Suprapubic skin (tissue), 4 donors: ENCODE measurements around the gene RIIAD1. TPM values are rescaled to one million over a fixed set of nuclear protein-coding genes. Genes with fewer than 3 reads are reported as not detected.

Source experiments
- DNase-seq, 2 donors: peaks; one replicate each; pipeline ENCODE4 v3.0.0-alpha.2; 2019; ENCODE audit warnings: low spot score in 2 of 2
- H3K27ac ChIP-seq: fragments of 200-600 bp; sonication (generic); one replicate; pipeline ENCODE4 v1.5.1; 2019
- H3K27me3 ChIP-seq: fragments of 200-600 bp; sonication (generic); one replicate; pipeline ENCODE4 v1.5.1; 2019
- H3K36me3 ChIP-seq: fragments of 200-600 bp; sonication (generic); one replicate; pipeline ENCODE4 v1.5.1; 2019
- H3K4me1 ChIP-seq: fragments of 200-600 bp; sonication (generic); one replicate; pipeline ENCODE4 v1.5.1; 2019
- H3K4me3 ChIP-seq: fragments of 200-600 bp; sonication (generic); one replicate; pipeline ENCODE4 v1.5.1; 2019; ENCODE audit warnings: mild to moderate bottlenecking
- H3K9me3 ChIP-seq: fragments of 200-600 bp; sonication (generic); one replicate; pipeline ENCODE4 v1.5.1; 2019
- EP300 ChIP-seq: sonication (generic); formaldehyde crosslinking; IDR thresholded peaks from one replicate; pipeline ENCODE4 v1.6.1; 2017; ENCODE audit warnings: antibody characterized with exemption
- POLR2A ChIP-seq, 2 donors: fragments of 450-650 bp; IDR thresholded peaks; one replicate each; pipeline ENCODE4 v1.6.1; 2017; ENCODE audit warnings: antibody characterized with exemption in 2 of 2, mild to moderate bottlenecking in 2 of 2, moderate library complexity in 2 of 2
- POLR2AphosphoS5 ChIP-seq, 3 donors: sonication (generic); formaldehyde crosslinking; IDR thresholded peaks; one replicate each; pipeline ENCODE4 v1.6.1; 2017; ENCODE audit warnings: antibody characterized with exemption in 3 of 3
- WGBS: methylation state at CpG from one replicate; pipeline ENCODE4 v1.1.5; 2018; 5-methylcytosine and 5-hydroxymethylcytosine counted together
- total RNA-seq, 4 donors: library from RNA; depleted of rRNA; stranded (reverse); fragments of >200 nt; gene quantifications; one replicate each; pipeline ENCODE4 v1.1.0, GENCODE V29; 2016
- TF ChIP-seq, protein P1 (sequence below), 2 donors: fragments of 200-600 bp in 1 of 2; fragments of 450-650 bp in 1 of 2; sonication (generic) in 1 of 2; IDR thresholded peaks; one replicate each; pipeline ENCODE4 v1.5.1; 2016 to 2019; ENCODE audit warnings: antibody characterized with exemption in 2 of 2, mild to moderate bottlenecking in 1 of 2, moderate library complexity in 1 of 2

RIIAD1 gene
- total RNA-seq, 4 donors from 2014 or later: not detected

- Histone ChIP-seq H3K4me1 (peaks cover 18% of the 10 kb centered on the region), H3K4me3 (no peak overlapping the region), H3K36me3 (no peaks in the 10 kb centered on the region), H3K9me3 (no peaks in the 10 kb centered on the region), H3K27me3 (peaks cover 22% of the 10 kb centered on the region), H3K27ac (no peak overlapping the region)
- TF ChIP-seq POLR2A (IDR thresholded peaks at IDR 0.05) (no peak), EP300 (no peak), POLR2AphosphoS5 (IDR thresholded peaks at IDR 0.05) (no peak)
- TF ChIP-seq, protein P1, sequence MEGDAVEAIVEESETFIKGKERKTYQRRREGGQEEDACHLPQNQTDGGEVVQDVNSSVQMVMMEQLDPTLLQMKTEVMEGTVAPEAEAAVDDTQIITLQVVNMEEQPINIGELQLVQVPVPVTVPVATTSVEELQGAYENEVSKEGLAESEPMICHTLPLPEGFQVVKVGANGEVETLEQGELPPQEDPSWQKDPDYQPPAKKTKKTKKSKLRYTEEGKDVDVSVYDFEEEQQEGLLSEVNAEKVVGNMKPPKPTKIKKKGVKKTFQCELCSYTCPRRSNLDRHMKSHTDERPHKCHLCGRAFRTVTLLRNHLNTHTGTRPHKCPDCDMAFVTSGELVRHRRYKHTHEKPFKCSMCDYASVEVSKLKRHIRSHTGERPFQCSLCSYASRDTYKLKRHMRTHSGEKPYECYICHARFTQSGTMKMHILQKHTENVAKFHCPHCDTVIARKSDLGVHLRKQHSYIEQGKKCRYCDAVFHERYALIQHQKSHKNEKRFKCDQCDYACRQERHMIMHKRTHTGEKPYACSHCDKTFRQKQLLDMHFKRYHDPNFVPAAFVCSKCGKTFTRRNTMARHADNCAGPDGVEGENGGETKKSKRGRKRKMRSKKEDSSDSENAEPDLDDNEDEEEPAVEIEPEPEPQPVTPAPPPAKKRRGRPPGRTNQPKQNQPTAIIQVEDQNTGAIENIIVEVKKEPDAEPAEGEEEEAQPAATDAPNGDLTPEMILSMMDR (IDR thresholded peaks at IDR 0.05): no peak
- WGBS: 71% methylated on average over 10 of the region's 10 CpGs
- DNase-seq: no peak
These were observed 6.2 kb upstream of the RIIAD1 start for GRCh38 chr1:151714820-151715725.

DNA sequence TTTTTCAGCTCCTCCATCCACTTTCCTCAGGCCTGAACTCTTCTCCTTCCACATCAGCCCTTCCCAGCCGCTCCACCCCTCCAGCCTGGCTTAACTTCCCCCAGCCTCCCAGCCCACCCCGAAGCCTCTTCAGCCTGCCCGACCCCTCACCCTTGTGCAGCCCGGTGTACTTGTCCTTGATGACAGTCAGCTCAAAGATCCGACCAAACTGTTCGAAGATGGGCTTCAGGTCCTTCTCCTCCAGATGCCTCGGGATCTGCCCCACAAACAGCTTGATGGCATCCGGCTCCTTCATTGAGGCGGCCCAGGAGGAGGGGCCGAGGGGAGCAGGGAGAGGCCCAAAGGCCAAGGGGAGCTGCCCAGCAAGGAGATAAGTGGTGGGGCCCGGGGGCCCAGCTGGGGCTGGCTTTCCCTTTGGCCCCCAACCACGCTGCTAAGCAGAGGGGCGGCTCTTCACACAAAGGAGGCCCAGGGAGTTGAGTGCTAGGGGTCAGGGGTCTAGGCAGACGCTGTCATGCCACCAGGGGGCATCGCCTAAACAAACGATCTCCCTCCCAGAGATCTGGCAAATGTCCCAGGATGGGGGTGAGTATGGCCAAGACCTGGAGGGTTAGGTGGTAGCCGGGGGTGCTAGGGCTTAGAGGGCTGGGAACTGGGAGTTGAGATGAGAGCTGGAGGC, 5.5 kb upstream of the RIIAD1 start:
- Histone ChIP-seq H3K36me3 (no peaks in the 10 kb centered on the region), H3K27me3 (peaks cover 22% of the 10 kb centered on the region), H3K27ac (no peak overlapping the region), H3K4me1 (peaks cover 24% of the 10 kb centered on the region), H3K4me3 (no peak overlapping the region), H3K9me3 (no peaks in the 10 kb centered on the region)
- TF ChIP-seq, protein P1 (IDR thresholded peaks at IDR 0.05): no peak
- no peak for TF ChIP-seq POLR2AphosphoS5 (IDR thresholded peaks at IDR 0.05)
- TF ChIP-seq POLR2A (IDR thresholded peaks at IDR 0.05): no peak
- no peak for TF ChIP-seq EP300
- DNase-seq: no peak
- 58% methylated on average over 17 of the region's 17 CpGs for WGBS

DNA sequence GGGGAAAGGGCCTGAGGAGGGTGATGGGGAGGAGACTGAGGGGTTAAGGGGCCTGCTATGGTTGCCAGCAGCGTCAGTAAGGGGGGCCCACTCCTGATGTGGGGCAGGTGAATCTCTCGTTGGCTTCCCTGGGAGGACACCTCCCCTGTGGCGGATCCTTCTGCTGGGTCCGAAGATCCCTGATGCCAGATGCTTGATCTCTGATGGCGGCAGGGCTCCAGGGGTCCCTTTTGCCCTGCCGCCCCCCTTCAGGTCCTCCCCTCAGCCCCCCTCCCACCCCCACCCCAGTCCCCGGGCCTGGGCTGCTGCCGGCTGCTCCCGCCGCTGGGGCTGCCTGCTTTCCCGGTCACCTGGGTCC, 4.9 kb upstream of the RIIAD1 start:
- Histone ChIP-seq H3K36me3 (no peaks in the 10 kb centered on the region), H3K4me1 (peaks cover 30% of the 10 kb centered on the region), H3K4me3 (no peak overlapping the region), H3K27ac (no peak overlapping the region), H3K27me3 (peaks cover 22% of the 10 kb centered on the region), H3K9me3 (no peaks in the 10 kb centered on the region)
- no peak for DNase-seq
- TF ChIP-seq POLR2AphosphoS5 (IDR thresholded peaks at IDR 0.05) (no peak), EP300 (no peak), POLR2A (IDR thresholded peaks at IDR 0.05) (no peak)
- TF ChIP-seq, protein P1 (IDR thresholded peaks at IDR 0.05): no peak
- 6% methylated on average over 6 of the region's 11 CpGs for WGBS

DNA sequence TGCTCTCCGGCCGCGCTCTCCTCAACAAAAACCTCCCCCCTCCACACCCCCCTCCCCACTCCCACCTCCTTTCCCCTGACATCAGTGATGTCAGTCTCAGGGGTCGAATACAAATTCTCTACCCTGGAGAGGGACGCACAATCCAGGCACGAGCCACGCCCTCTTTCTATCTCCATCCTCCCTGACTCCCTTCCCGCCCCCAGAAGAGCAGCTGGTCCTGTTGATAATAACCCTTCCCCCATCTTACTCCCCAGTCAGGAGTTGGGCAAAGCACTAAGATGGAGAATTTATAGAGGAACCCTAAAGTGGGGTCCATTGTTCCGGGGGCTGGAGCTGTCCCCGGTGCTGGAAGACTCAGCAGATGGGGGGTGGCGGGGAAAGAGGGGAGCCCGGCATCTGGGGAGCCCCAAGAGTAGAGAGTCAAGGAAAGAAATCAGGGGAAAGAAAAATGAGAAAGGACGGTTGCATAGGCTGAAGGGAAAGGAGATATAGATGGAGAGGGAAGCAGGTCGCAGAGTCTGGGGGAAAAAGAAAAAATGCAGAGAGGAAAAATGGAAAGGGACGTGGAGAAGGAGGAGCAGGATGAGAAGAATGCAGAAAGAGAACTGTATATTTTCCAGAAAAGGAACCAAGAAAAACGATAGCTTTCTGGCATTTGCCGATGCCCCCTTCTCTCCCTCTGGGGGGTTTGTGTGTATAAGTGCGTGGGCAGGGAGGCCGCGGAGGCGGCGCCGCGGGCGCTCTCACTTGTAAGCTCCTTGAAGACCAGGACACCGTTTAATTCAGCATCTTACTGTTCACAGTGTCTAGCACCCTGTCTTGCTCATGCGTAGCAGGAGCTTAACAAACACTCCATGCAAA, 4.3 kb upstream of the RIIAD1 start, which contains the start of gene CELF3:
CELF3 (minus strand) TSS at position 33 of the 861 bp plus-strand sequence. CDS start 783 bp downstream, outside the sequence.
- H3K27ac ChIP-seq: no peak within 1 kb of the TSS

More for the DNA sequence above, 4.3 kb upstream of the RIIAD1 start, which contains the start of gene CELF3:
- no peak for TF ChIP-seq POLR2A (IDR thresholded peaks at IDR 0.05)
- TF ChIP-seq, protein P1 (IDR thresholded peaks at IDR 0.05): no peak
- TF ChIP-seq POLR2AphosphoS5 (IDR thresholded peaks at IDR 0.05): no peak
- no peak for TF ChIP-seq EP300
- Histone ChIP-seq H3K4me1 (peaks cover 36% of the 10 kb centered on the region), H3K27me3 (peaks cover 22% of the 10 kb centered on the region), H3K36me3 (no peaks in the 10 kb centered on the region), H3K9me3 (no peaks in the 10 kb centered on the region), H3K4me3 (no peak within 1 kb of the TSS)
- WGBS: 16% methylated on average over 27 of the region's 27 CpGs
- DNase-seq: no peak
